GM19468 (cell line): Measurements from ENCODE around the gene SRM.
"Not testable (repeated sequence)": the region's sequence is repeated elsewhere in the genome, so short reads cannot be mapped to it uniquely, and the experiment has no call there.

Experiments used
- ATAC-seq: cut with Tn5 transposase; IDR thresholded peaks from one replicate; pipeline ENCODE4 v1.9.1; 2021; ENCODE audit warnings: mild to moderate bottlenecking, moderate library complexity, moderate number of reproducible peaks; ENCODE audit not compliant: unreplicated experiment; ENCODE audit errors: extremely low read depth

SRM gene

DNA sequence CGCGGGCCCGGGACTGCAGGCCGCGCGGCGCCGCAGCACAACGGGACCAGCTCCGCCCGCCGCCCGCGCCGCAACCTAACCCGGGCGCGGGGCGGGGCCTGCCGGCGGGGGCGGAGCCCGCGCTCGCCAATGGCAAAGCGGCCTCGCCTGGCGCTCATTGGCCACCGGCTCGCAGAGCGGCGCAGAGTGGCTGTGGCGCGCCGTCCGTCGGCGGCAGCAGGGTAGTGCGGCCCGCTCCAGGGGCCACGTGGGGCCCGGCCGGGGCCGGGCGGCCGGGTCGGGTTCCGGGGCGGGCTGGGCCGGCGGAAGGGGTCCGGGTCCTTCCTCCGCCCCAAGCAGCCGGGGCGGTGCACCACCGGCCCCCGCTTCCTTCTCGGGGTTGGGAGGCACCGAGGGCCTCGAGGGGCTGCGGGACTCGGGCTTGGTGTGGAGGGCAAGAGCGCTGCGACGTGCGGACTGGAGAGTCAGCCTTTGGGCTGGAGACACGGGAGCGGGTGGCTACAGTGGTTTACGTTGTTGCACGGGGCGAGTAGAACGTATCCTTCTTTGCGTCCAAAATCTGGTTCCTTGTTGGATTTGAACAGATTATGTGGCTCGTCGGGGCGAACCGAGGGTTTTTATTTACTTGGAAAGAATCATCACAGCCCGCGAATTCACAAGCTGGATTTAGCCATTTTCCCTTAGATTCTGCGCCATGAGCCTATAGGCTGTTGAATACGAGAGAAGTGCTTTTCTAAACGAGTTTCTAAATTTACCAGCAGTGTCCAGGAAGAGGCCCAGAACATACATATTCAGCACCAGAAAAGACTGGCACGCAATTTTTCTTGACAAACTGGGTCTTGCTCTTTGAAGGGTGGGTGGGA is at the start of gene SRM:
SRM (minus strand) TSS at position 51 of the 863 bp plus-strand sequence. CDS start 75 bp downstream, outside the sequence.
- peak; percentile 93 for ATAC-seq

- no peak for ATAC-seq
Observed at GRCh38 chr1:11109047-11109760, 49.4 kb upstream of the SRM start.

DNA sequence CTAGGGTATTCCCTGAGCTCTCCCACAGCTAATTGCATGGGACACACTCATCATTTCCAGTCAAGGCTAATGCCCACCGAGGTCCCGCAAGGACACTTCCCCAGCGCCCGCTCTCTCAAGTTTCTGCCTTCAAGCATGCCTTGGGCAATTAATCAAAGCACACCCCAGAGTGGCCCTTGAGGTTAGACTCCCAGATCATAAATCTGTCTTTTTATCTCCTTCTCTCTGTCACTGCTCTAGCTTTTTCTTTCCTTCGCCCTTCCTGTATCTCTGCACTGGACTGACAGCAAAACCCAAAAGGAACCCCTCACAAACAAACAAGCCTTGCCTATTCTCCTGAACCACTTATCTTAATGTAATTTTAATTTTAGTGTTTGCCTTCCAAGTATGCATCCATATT is 47.8 kb upstream of the SRM start:
- ATAC-seq, result no peak

GRCh38 chr1:11105586-11105985 is 45.8 kb upstream of the SRM start:
- no peak for ATAC-seq

GRCh38 chr1:11101347-11101746 is 41.5 kb upstream of the SRM start:
- no peak for ATAC-seq

GRCh38 chr1:11100806-11101205 is 41.0 kb upstream of the SRM start:
- not testable (repeated sequence) for ATAC-seq

DNA sequence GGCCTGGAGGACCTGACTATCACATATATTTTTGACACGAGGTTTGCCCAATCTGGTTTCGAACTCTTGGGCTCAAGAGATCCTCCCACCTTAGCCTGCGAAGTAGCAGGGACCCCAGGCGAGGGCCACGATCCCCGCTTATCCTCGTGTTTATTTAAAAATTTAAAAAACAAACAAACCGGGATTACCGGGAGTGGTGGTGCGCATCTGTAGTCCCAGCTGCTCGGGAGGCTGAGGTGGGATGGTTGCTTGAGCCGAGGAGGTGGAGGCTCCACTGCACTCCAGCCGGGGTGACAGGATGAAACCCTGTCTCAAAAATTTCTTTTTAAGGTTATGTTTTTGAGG is 40.3 kb upstream of the SRM start:
- ATAC-seq, result no peak

DNA sequence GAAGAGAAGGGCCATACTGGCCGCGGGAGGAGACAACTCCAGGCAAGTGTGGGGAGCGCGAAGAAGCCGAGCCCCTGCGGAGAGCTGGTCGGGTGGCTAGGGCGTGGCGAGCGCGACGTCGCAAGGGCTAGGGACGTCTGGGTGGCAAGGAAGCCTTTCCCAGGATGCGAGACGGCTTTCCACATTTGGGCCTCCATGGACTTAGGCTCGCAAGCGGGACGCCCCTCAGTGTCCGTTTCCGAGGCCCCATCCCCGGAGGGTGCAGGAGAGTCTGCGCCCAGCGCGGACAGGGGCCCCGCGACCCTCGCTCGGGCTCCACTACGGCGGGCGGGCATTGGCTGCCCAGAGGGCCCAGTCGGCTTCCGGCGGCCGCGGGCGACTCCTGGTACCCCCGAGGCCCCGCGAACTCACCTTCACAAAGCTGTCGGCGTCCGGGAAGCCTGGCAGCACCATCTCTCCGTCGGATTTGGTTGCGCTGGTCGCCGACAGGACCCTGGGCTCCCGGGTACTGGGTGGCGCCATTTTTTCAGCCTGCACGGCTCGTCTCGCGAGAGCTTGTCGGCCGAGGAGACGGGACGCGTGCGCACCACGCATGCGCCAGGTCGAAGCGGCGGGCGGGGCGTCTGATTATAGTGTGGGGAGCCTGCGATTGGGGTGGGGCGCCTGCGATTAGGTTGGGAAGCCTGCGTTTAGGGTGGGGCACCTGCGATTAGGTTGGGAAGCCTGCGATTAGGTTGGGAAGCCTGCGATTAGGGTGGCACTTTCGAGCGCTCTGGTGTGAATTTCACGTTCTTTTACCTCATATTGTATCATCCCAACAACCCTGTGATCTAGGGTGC is 39.7 kb upstream of the SRM start, which contains the start of gene EXOSC10:
EXOSC10 (minus strand) TSS at position 560 of the 839 bp plus-strand sequence; CDS start at position 522, 38 bp downstream.
- ATAC-seq, result no peak

- no peak for ATAC-seq
Observed at GRCh38 chr1:11098931-11099309, 39.1 kb upstream of the SRM start.

- not testable (repeated sequence) for ATAC-seq
Observed at GRCh38 chr1:11083784-11084183, 24.0 kb upstream of the SRM start.

GRCh38 chr1:11080931-11081330 is 21.1 kb upstream of the SRM start:
- no peak for ATAC-seq

- no peak for ATAC-seq
Observed at GRCh38 chr1:11078631-11079030, 18.8 kb upstream of the SRM start.

DNA sequence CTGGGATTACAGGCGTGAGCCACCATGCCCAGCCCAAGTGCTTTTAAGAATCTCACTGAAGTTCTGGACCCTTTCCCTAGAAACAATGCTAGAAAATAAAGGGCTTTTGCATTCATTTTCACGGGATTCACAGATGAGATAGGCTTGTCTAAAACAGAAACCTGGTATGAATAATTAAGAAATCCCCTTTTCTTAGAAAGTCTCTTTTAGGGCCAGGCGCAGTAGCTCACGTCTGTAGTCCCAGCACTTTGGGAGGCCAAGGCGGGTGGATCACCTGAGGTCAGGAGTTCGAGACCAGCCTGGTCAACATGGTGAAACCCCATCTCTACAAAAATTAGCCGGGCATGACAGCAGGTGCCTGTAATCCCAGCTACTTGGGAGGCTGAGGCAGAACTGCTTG is 13.6 kb upstream of the SRM start:
- not testable (repeated sequence) for ATAC-seq

DNA sequence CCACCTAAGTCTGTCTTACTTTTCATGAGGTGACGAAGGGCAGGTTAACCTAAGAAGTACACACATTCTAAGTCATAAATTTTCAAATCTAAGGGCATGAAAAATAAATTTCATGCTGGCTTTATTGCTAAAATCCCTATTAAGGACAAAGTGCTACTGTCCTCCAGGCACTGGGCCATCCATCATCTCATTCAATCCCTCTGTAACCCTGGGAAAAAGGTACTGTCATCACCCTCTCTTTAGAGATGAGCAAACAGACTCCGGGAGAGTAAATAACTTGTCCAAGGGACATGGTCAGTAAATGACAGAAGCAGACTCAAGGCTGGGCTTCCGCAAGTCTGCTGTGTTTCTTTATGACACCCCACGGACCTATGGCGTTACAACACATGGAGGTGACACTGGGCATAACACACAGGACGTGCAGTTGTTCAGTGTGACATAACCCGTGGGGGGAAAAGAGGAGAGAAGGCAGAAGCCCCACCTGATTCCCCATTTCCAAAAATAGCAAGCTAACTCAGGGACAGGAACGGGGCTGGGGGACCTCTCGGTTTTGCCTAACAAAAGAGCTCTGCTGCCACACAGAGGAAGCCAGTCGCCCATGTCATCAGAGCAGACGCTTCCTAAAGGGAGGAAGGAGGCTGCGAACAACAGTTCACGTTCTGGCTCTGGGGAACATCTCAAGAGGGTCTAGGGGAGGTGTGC is 12.5 kb upstream of the SRM start:
- no peak for ATAC-seq

- ATAC-seq, result no peak
Observed at GRCh38 chr1:11071463-11072215, 11.8 kb upstream of the SRM start.

GRCh38 chr1:11070876-11071275 is 11.1 kb upstream of the SRM start:
- ATAC-seq, result no peak

DNA sequence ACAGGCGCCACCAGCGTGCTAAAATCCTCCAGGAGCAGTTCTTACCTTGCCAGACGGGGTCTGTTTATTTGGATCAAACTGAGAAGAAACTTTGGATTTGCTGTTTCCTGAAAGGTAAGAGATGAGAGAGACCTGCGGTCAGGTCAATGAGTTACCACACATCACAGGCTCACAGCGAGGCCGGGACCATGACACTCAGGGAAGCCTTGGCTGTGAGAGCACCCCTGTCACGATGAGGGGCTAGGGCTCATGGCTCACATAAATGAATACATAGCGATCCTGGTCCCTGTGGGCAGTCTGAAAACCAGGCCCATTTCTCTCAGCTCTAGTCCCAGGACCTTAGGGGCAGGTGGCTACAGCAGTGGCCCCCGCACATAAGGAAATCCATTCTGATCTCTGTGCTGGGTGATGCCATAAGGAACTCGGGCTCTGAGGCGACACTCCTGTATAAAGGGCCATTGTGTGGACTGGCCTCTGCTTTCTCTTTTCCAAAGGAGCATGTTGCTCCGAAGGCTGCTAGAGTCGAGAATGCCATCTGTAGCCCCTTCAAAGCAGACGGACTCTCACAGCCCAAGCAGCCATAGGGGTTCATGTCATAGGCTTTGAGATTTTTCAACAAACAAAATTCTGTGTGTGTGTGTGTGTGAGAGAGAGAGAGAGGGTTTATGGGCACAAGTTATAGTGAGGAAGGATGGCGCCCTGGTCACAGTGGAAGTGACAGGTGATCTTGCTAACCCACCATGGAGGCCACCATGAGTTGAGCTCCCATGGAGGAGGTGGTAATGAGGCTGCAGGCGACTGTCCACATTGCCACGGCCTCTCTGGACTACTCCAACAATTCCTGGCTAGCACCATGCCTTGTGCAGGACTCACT is 9.0 kb upstream of the SRM start:
- ATAC-seq, result no peak
